K562 (cell line): Measurements from ENCODE around the gene ZFR2. TPM values are rescaled to one million over a fixed set of nuclear protein-coding genes. Genes with fewer than 3 reads are reported as not detected.

Source experiments
- EGR1 ChIP-seq: fragments of 450-650 bp; conservative IDR thresholded peaks from 2 replicates; pipeline ENCODE4 v1.6.1; 2017; ENCODE audit warnings: mild to moderate bottlenecking
- EZH2 ChIP-seq: IDR thresholded peaks from 2 replicates; pipeline ENCODE4 v1.6.1; 2012; ENCODE audit warnings: low read depth, mild to moderate bottlenecking, inconsistent platforms, low read length, borderline replicate concordance
- GTF2F1 ChIP-seq: IDR thresholded peaks from 2 replicates; pipeline ENCODE4 v1.6.1; 2011; ENCODE audit warnings: low read depth, low read length, improper control_type of control experiment
- LEF1 ChIP-seq: fragments of 450-650 bp; IDR thresholded peaks from 2 replicates; pipeline ENCODE4 v1.6.1; 2016; ENCODE audit warnings: mild to moderate bottlenecking
- NBN ChIP-seq: fragments of 450-650 bp; IDR thresholded peaks from 2 replicates; pipeline ENCODE4 v1.6.1; 2016; ENCODE audit warnings: low read depth, mild to moderate bottlenecking
- NRF1 ChIP-seq, 2 experiments: fragments of 450-650 bp; IDR thresholded peaks in 1 of 2; conservative IDR thresholded peaks in 1 of 2; 2 replicates each; pipeline ENCODE4 v1.6.1; 2014; ENCODE audit warnings: mild to moderate bottlenecking in 2 of 2
- POLR3G ChIP-seq: IDR thresholded peaks from 2 replicates; pipeline ENCODE4 v1.6.1; 2011; ENCODE audit not compliant: insufficient read length, insufficient replicate concordance; ENCODE audit errors: extremely low read depth
- RBBP5 ChIP-seq: fragments of 200-600 bp; sonication (generic); IDR thresholded peaks from 2 replicates; pipeline ENCODE4 v1.6.1; 2012; ENCODE audit warnings: borderline replicate concordance, mild to moderate bottlenecking, low read length, control low read depth, inconsistent platforms; ENCODE audit not compliant: insufficient read depth, poor library complexity, severe bottlenecking
- SMC3 ChIP-seq: conservative IDR thresholded peaks from 2 replicates; pipeline ENCODE4 v1.6.1; 2011; ENCODE audit warnings: low read depth, low read length, improper control_type of control experiment; ENCODE audit not compliant: insufficient read depth
- WHSC1 ChIP-seq: IDR thresholded peaks from one replicate; pipeline ENCODE4 v1.6.1; 2012; ENCODE audit warnings: low read length, control low read depth, inconsistent platforms
- YY1 ChIP-seq, 3 experiments: IDR thresholded peaks; 2 replicates each; pipeline ENCODE4 v1.6.1; 2011; ENCODE audit warnings: low read length in 2 of 3, mild to moderate bottlenecking in 2 of 3, moderate library complexity in 2 of 3, borderline replicate concordance in 1 of 3, control low read depth in 1 of 3, low read depth in 1 of 3; ENCODE audit not compliant: insufficient read depth in 3 of 3, insufficient replicate concordance in 2 of 3, control insufficient read depth in 1 of 3, insufficient read length in 1 of 3; ENCODE audit errors: extremely low read depth in 1 of 3
- ZNF124 ChIP-seq: sonication (generic); formaldehyde crosslinking; IDR thresholded peaks from 2 replicates; pipeline ENCODE4 v1.8.1; 2022; ENCODE audit warnings: missing genetic modification reagents
- ZNF146 ChIP-seq: IDR thresholded peaks from one replicate; pipeline ENCODE4 v1.6.1; 2018; ENCODE audit warnings: missing compliant biosample characterization; ENCODE audit not compliant: unreplicated experiment
- ZNF354B ChIP-seq: fragments of 250-450 bp; sonication (Bioruptor Pico); IDR thresholded peaks from 2 replicates; pipeline ENCODE4 v1.4.0; 2020
- polyA plus RNA-seq, 8 experiments: library from polyadenylated mRNA; depleted of rRNA in 4 of 8; stranded (reverse) in 5 of 8; unstranded in 3 of 8; fragments of >200 nt; fragmentation: Nextera tagmentation in 2 of 8; fragmentation: Illumina TruSeq in 1 of 8; extraction: Ambion mirVana in 2 of 8; extraction: Trizol in 1 of 8; gene quantifications; 2 replicates each; pipeline versions ENCODE4 v1.2.1 to v1.2.3, GENCODE V29; 2011 to 2014; ENCODE audit warnings: inconsistent platforms in 1 of 8, missing spikeins in 1 of 8
- total RNA-seq, 7 experiments: library from RNA; depleted of rRNA in 6 of 7; stranded (reverse); fragments of >200 nt in 6 of 7; fragmentation: Illumina TruSeq in 2 of 7; extraction: Trizol in 2 of 7; gene quantifications; 2 replicates each; pipeline versions ENCODE4 v1.2.1 to v1.2.3, GENCODE V29; 2011 to 2021; ENCODE audit warnings: low replicate concordance in 1 of 7
- TF ChIP-seq, protein P1 (sequence below): fragments of 250-450 bp; sonication (Bioruptor Pico); IDR thresholded peaks from 2 replicates; pipeline ENCODE4 v1.5.0; 2021; ENCODE audit warnings: mild to moderate bottlenecking, moderate library complexity
- TF ChIP-seq, protein P2 (sequence below): sonication (generic); formaldehyde crosslinking; IDR thresholded peaks from 2 replicates; pipeline ENCODE4 v1.9.0; 2022; ENCODE audit warnings: mild to moderate bottlenecking, missing genetic modification reagents
- TF ChIP-seq, protein P3 (sequence below): sonication (generic); formaldehyde crosslinking; IDR thresholded peaks from 2 replicates; pipeline ENCODE4 v1.8.0; 2022; ENCODE audit warnings: missing genetic modification reagents, mild to moderate bottlenecking, borderline replicate concordance

Gene ZFR2
- total and polyA plus RNA-seq, 9 of the 15 experiments (the other 6 are each of a cell fraction or from before 2014, with no cell fraction given) = 0.03 to 0.59 (median 0.07) TPM; not detected in 6

DNA sequence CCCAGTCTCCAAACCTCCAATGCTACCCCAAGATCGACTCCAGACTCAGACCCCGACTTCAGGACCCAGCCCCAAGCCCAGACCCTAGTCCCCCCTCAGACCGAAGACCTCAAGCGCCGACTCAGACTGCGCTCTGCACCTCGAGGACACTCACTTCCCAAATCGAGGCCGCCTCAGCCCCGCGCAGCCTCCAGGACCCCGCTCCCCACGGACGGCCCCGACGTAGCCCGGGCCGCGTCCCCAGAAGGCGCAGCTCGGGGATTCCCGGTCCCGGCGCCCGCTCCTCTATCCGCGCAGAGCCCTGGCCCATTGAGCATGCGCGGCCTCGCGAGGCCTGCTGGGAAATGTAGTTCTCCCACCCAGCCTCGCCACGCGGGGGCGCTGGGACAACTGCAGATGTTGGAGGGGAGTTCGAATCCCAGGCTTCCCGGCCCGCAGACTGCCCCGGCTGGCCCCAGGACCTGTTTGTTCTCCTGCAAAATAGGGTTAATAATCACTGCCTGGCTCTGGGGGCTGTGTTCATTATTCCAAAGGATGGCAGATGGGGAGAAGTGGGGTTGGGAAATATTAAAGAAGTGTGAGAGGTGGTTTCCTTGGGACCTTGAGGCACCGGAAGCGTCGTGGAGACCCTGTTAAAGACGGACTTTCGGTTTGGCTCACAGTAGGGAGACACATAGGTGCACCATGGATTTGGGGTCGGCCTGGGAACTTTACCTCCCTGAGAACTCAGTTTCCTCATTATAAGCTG lies 107.3 kb downstream of the ZFR2 start, which contains the start of gene APBA3 (continued):
- TF ChIP-seq, protein P1, sequence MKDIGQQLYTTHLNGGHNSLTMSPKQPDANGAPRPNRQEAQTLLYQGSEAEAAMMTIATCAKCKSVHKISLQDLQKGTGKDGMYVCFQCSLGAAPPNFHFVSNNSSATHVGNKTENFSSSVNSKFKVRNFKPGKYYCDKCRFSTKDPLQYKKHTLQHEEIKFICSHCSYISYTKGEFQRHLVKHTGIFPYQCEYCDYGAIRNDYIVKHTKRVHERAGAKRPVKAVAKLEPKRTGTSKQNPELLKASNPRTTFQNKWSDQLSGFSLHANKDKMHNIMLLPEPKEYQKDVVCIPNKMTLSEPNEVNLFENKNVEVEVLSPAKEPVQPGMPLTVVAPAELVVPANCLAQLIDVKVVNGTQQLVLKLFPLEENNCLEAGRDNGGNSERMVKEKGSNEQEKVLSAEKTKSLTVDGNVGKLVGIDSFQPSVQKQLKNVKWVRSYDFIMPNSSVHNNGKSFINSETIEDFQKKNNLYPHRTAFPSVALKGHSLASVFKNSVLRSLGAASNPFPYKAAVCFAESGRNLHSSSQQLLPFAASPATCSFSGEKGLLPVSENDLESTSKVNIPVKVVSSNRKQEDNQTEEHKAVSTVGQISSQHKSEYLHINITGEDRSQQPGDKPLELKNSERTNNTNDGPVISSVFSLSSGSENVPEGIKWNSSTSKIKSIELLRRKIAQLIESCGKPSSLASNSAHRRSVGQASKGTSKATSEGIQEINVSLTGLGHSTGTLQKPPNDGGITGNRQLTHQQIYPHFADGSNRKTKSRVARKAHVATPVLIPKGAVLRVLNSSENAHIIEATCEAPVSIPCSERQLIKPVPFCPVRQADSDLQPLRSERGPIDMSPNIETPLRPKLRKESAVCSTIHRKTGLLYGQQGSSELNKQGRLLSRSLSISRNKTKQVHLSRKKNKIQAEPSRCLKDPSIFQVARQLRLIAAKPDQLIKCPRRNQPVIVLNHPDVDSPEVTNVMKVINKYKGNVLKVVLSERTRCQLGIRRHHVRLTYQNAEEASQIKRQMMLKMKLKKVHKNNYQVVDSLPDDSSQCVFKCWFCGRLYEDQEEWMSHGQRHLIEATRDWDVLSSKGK (CRISPR knock-in tag) = no peak
- no peak for TF ChIP-seq ZNF124 (CRISPR knock-in tag)
- TF ChIP-seq, protein P2, sequence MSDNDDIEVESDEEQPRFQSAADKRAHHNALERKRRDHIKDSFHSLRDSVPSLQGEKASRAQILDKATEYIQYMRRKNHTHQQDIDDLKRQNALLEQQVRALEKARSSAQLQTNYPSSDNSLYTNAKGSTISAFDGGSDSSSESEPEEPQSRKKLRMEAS (CRISPR knock-in tag) = peak; percentile 69
- no peak for TF ChIP-seq POLR3G
- no peak for TF ChIP-seq SMC3
- peak; percentile 93 for TF ChIP-seq NBN
- TF ChIP-seq ZNF146 (CRISPR knock-in tag) = no peak
- no peak for TF ChIP-seq RBBP5
- TF ChIP-seq EGR1 = peak; percentile 86
- peak in 1 of 3 experiments; percentile 34 for TF ChIP-seq YY1 (IDR thresholded peaks at IDR 0.05; ENCODE audit: borderline replicate concordance in 1 of 3, control insufficient read depth in 1 of 3, extremely low read depth in 1 of 3, insufficient read depth in 3 of 3, insufficient read length in 1 of 3, insufficient replicate concordance in 2 of 3, low read depth in 1 of 3, low read length in 2 of 3)
- no peak; the same call in 1 of the 2 replicates for TF ChIP-seq GTF2F1
- TF ChIP-seq WHSC1 = no peak
- TF ChIP-seq ZNF354B (CRISPR knock-in tag) = no peak
- no peak for TF ChIP-seq EZH2
- TF ChIP-seq NRF1 (conservative IDR thresholded peaks at IDR 0.05 in 1 of 2, IDR thresholded peaks at IDR 0.05 in 1 of 2) = peak; percentile 96 to 97
- TF ChIP-seq, protein P3, sequence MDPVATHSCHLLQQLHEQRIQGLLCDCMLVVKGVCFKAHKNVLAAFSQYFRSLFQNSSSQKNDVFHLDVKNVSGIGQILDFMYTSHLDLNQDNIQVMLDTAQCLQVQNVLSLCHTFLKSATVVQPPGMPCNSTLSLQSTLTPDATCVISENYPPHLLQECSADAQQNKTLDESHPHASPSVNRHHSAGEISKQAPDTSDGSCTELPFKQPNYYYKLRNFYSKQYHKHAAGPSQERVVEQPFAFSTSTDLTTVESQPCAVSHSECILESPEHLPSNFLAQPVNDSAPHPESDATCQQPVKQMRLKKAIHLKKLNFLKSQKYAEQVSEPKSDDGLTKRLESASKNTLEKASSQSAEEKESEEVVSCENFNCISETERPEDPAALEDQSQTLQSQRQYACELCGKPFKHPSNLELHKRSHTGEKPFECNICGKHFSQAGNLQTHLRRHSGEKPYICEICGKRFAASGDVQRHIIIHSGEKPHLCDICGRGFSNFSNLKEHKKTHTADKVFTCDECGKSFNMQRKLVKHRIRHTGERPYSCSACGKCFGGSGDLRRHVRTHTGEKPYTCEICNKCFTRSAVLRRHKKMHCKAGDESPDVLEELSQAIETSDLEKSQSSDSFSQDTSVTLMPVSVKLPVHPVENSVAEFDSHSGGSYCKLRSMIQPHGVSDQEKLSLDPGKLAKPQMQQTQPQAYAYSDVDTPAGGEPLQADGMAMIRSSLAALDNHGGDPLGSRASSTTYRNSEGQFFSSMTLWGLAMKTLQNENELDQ (CRISPR knock-in tag) = no peak
- TF ChIP-seq LEF1 = no peak
